ENCODE data around the gene UPK3A. TPM values are rescaled to one million over a fixed set of nuclear protein-coding genes. Genes with fewer than 3 reads are reported as not detected.
A peak's percentile ranks its signal among the peaks of the same experiment; 100 is the strongest.

The UPK3A gene
- total RNA-seq, 4 donors from 2014 or later, result not detected

- no peak for DNase-seq (ENCODE audit: low spot score in 2 of 2)
- H3K27ac ChIP-seq, result no peak overlapping the region
- H3K4me1 ChIP-seq, result peaks cover 15% of the 10 kb centered on the region
- WGBS, result 87% methylated on average over 7 of the region's 9 CpGs
- TF ChIP-seq CTCF (IDR thresholded peaks at IDR 0.05), result no peak
- TF ChIP-seq POLR2A (IDR thresholded peaks at IDR 0.05), result no peak
- no peak for TF ChIP-seq EP300 (IDR thresholded peaks at IDR 0.05)
- TF ChIP-seq POLR2AphosphoS5 (IDR thresholded peaks at IDR 0.05), result no peak
- no peaks in the 10 kb centered on the region for H3K9me3 ChIP-seq
- no peaks in the 10 kb centered on the region for H3K36me3 ChIP-seq
- no peak overlapping the region for H3K4me3 ChIP-seq
- H3K27me3 ChIP-seq, result no peaks in the 10 kb centered on the region
Measured at GRCh38 chr22:45278125-45278524, 6.6 kb upstream of the UPK3A start.

GRCh38 chr22:45280587-45280980, 4.2 kb upstream of the UPK3A start:
- H3K27ac ChIP-seq, result peak overlapping the region; percentile 48
- no peaks in the 10 kb centered on the region for H3K9me3 ChIP-seq
- WGBS, result 64% methylated on average over 3 of the region's 3 CpGs
- H3K4me1 ChIP-seq, result peaks cover 27% of the 10 kb centered on the region
- no peaks in the 10 kb centered on the region for H3K27me3 ChIP-seq
- no peak for TF ChIP-seq POLR2A (IDR thresholded peaks at IDR 0.05)
- H3K4me3 ChIP-seq, result no peak overlapping the region
- H3K36me3 ChIP-seq, result no peaks in the 10 kb centered on the region
- DNase-seq (ENCODE audit: low spot score in 2 of 2), result no peak

- no peaks in the 10 kb centered on the region for H3K36me3 ChIP-seq
- H3K27me3 ChIP-seq, result no peaks in the 10 kb centered on the region
- no peak overlapping the region for H3K4me3 ChIP-seq
- TF ChIP-seq EP300 (IDR thresholded peaks at IDR 0.05) (no peak), POLR2AphosphoS5 (IDR thresholded peaks at IDR 0.05) (no peak), POLR2A (IDR thresholded peaks at IDR 0.05) (no peak), CTCF (IDR thresholded peaks at IDR 0.05) (no peak)
- H3K4me1 ChIP-seq, result peaks cover 27% of the 10 kb centered on the region
- H3K27ac ChIP-seq, result no peak overlapping the region
- WGBS, result 76% methylated on average over 3 of the region's 3 CpGs
- H3K9me3 ChIP-seq, result no peaks in the 10 kb centered on the region
- DNase-seq (ENCODE audit: low spot score in 2 of 2), result no peak
Measured at GRCh38 chr22:45281010-45281409, 3.7 kb upstream of the UPK3A start.

GRCh38 chr22:45285263-45286058, 712 bp downstream of the UPK3A start:
- WGBS, result 66% methylated on average over 15 of the region's 16 CpGs
- H3K36me3 ChIP-seq, result no peaks in the 10 kb centered on the region
- TF ChIP-seq POLR2A (IDR thresholded peaks at IDR 0.05), result no peak
- TF ChIP-seq EP300 (IDR thresholded peaks at IDR 0.05), result no peak
- TF ChIP-seq CTCF (IDR thresholded peaks at IDR 0.05), result no peak
- no peak for TF ChIP-seq POLR2AphosphoS5 (IDR thresholded peaks at IDR 0.05)
- peaks cover 21% of the 10 kb centered on the region for H3K4me1 ChIP-seq
- peak overlapping the region; percentile 29 for H3K4me3 ChIP-seq
- no peaks in the 10 kb centered on the region for H3K9me3 ChIP-seq
- H3K27ac ChIP-seq, result no peak overlapping the region
- no peaks in the 10 kb centered on the region for H3K27me3 ChIP-seq
- DNase-seq (ENCODE audit: low spot score in 2 of 2), result no peak

- Histone ChIP-seq H3K4me1 (peaks cover 25% of the 10 kb centered on the region), H3K36me3 (no peaks in the 10 kb centered on the region), H3K9me3 (no peaks in the 10 kb centered on the region), H3K4me3 (no peak overlapping the region), H3K27ac (no peak overlapping the region), H3K27me3 (no peaks in the 10 kb centered on the region)
- DNase-seq (ENCODE audit: low spot score in 2 of 2), result no peak
- TF ChIP-seq EP300 (IDR thresholded peaks at IDR 0.05) (no peak), POLR2AphosphoS5 (IDR thresholded peaks at IDR 0.05) (no peak), CTCF (IDR thresholded peaks at IDR 0.05) (no peak), POLR2A (IDR thresholded peaks at IDR 0.05) (no peak)
- WGBS, result 95% methylated on average over 4 of the region's 12 CpGs
Measured at GRCh38 chr22:45286854-45287551, 2.3 kb downstream of the UPK3A start.
